CD14-positive monocyte (primary cell): ENCODE data around the gene PPP2R2C. TPM values are rescaled to one million over a fixed set of nuclear protein-coding genes. Genes with fewer than 3 reads are reported as not detected.

Source experiments
- DNase-seq, 3 donors: peaks; one replicate each; pipeline ENCODE4 v3.0.0-alpha.2; 2011 to 2022
- H2AFZ ChIP-seq: 2 replicates; pipeline ENCODE4 v1.6.0; 2012; ENCODE audit warnings: mild to moderate bottlenecking, low read depth, low read length, inconsistent platforms; ENCODE audit not compliant: insufficient read depth, poor library complexity, severe bottlenecking
- H3K27ac ChIP-seq, 2 donors: 1 replicate in 1 of 2; 2 replicates in 1 of 2; pipeline ENCODE4 v1.5.1; 2012 to 2013; ENCODE audit warnings: low read length in 2 of 2, control low read depth in 1 of 2, inconsistent platforms in 1 of 2, low read depth in 1 of 2, mild to moderate bottlenecking in 1 of 2
- H3K27me3 ChIP-seq, 2 donors: one replicate each; pipeline versions ENCODE4 v1.6.0 to v1.6.1; 2011 to 2013; ENCODE audit warnings: low read length in 2 of 2; ENCODE audit not compliant: control insufficient read depth in 2 of 2, insufficient read depth in 2 of 2
- H3K36me3 ChIP-seq, 2 donors: replicated peaks in 1 of 2; 1 replicate in 1 of 2; 2 replicates in 1 of 2; pipeline versions ENCODE4 v1.5.1 to v1.6.1; 2012 to 2013; ENCODE audit warnings: low read length in 2 of 2, control low read depth in 1 of 2, inconsistent platforms in 1 of 2, mild to moderate bottlenecking in 1 of 2; ENCODE audit not compliant: insufficient read depth in 2 of 2, control insufficient read depth in 1 of 2
- H3K4me1 ChIP-seq, 2 donors: 1 replicate in 1 of 2; 2 replicates in 1 of 2; pipeline versions ENCODE4 v1.5.1 to v1.6.1; 2012 to 2013; ENCODE audit warnings: low read length in 2 of 2, control low read depth in 1 of 2, inconsistent platforms in 1 of 2, mild to moderate bottlenecking in 1 of 2, moderate library complexity in 1 of 2; ENCODE audit not compliant: insufficient read depth in 2 of 2, control insufficient read depth in 1 of 2
- H3K4me2 ChIP-seq: replicated peaks from 2 replicates; pipeline ENCODE3; 2012; ENCODE audit warnings: low read length, moderate library complexity, mild to moderate bottlenecking; ENCODE audit not compliant: poor library complexity, severe bottlenecking; ENCODE audit errors: extremely low read depth
- H3K4me3 ChIP-seq, 3 experiments: fragments of 200-600 bp in 1 of 3; sonication (generic) in 1 of 3; replicated peaks in 1 of 3; 1 replicate in 2 of 3; 2 replicates in 1 of 3; pipeline ENCODE4 v1.5.1; 2011 to 2013; ENCODE audit warnings: low read length in 3 of 3, mild to moderate bottlenecking in 3 of 3, control low read depth in 2 of 3, low read depth in 2 of 3, inconsistent platforms in 1 of 3, moderate library complexity in 1 of 3
- H3K79me2 ChIP-seq: 2 replicates; pipeline ENCODE4 v1.6.0; 2012; ENCODE audit warnings: mild to moderate bottlenecking, control low read depth, inconsistent platforms, low read length, moderate library complexity; ENCODE audit not compliant: insufficient read depth
- H3K9ac ChIP-seq: 2 replicates; pipeline ENCODE4 v1.6.0; 2017; ENCODE audit warnings: low read length, mild to moderate bottlenecking; ENCODE audit not compliant: insufficient read depth, poor library complexity, severe bottlenecking
- H3K9me3 ChIP-seq, 2 donors: replicated peaks in 1 of 2; 1 replicate in 1 of 2; 2 replicates in 1 of 2; pipeline versions ENCODE4 v1.5.1 to v1.6.1; 2012 to 2013; ENCODE audit warnings: low read length in 2 of 2, control low read depth in 1 of 2; ENCODE audit not compliant: control insufficient read depth in 1 of 2, insufficient read depth in 1 of 2
- H4K20me1 ChIP-seq: 2 replicates; pipeline ENCODE4 v1.6.0; 2012; ENCODE audit warnings: mild to moderate bottlenecking, low read length, control low read depth, moderate library complexity; ENCODE audit not compliant: insufficient read depth
- H3K27ac Mint-ChIP-seq, 7 donors: one replicate each; pipeline ENCODE4 v1.8.0; 2020; ENCODE audit warnings: mild to moderate bottlenecking in 7 of 7, mixed read lengths in 7 of 7, moderate library complexity in 6 of 7, inconsistent platforms in 2 of 7
- H3K27me3 Mint-ChIP-seq, 3 donors: one replicate each; pipeline ENCODE4 v1.8.0; 2021 to 2022; ENCODE audit warnings: low read depth in 3 of 3, mild to moderate bottlenecking in 3 of 3, mixed read lengths in 3 of 3, moderate library complexity in 3 of 3, inconsistent platforms in 1 of 3
- H3K36me3 Mint-ChIP-seq, 2 donors: one replicate each; pipeline ENCODE4 v1.8.0; 2020; ENCODE audit warnings: mixed read lengths in 2 of 2, inconsistent platforms in 1 of 2, mild to moderate bottlenecking in 1 of 2
- H3K4me1 Mint-ChIP-seq: one replicate; pipeline ENCODE4 v1.8.0; 2020; ENCODE audit warnings: mild to moderate bottlenecking, mixed read lengths
- H3K4me3 Mint-ChIP-seq, 2 donors: one replicate each; pipeline ENCODE4 v1.8.0; 2020; ENCODE audit warnings: mild to moderate bottlenecking in 2 of 2, mixed read lengths in 2 of 2, moderate library complexity in 1 of 2
- H3K9me3 Mint-ChIP-seq, 7 donors: one replicate each; pipeline ENCODE4 v1.8.0; 2020 to 2022; ENCODE audit warnings: mixed read lengths in 7 of 7, mild to moderate bottlenecking in 6 of 7, moderate library complexity in 6 of 7, inconsistent platforms in 2 of 7
- WGBS: methylation state at CpG from one replicate; pipeline ENCODE4 v1.1.5; 2013; ENCODE audit warnings: missing lambda C conversion rate; ENCODE audit not compliant: insufficient coverage; 5-methylcytosine and 5-hydroxymethylcytosine counted together
- intact Hi-C, 2 donors: fragments of 100-400 bp; cut with micrococcal nuclease; formaldehyde crosslinking; loops; one replicate each; pipeline versions ENCODE4 v1.15.0 to v1.15.1; 2023
- polyA plus RNA-seq, 3 donors: library from polyadenylated mRNA; depleted of rRNA in 1 of 3; unstranded in 2 of 3; stranded (reverse) in 1 of 3; fragments of 300-500 nt in 2 of 3; fragments of >200 nt in 1 of 3; fragmentation: Illumina TruSeq in 2 of 3; gene quantifications; 1 replicate in 2 of 3; 2 replicates in 1 of 3; pipeline ENCODE4 v1.2.3, GENCODE V29; 2012 to 2021
- TF ChIP-seq, protein P1 (sequence below): fragments of 200-600 bp; IDR thresholded peaks from one replicate; pipeline ENCODE4 v1.8.0; 2022; ENCODE audit warnings: antibody characterized with exemption, mild to moderate bottlenecking

The PPP2R2C gene
- polyA plus RNA-seq, 3 donors, result not detected

GRCh38 chr4:6369511-6369910 lies 102.9 kb downstream of the PPP2R2C start:
- Mint-ChIP-seq H3K36me3 (no peaks in the 10 kb centered on the region), H3K27ac (no peak overlapping the region), H3K4me3 (no peak overlapping the region), H3K27me3 (peaks cover 4 to 8% (median 4%) of the 10 kb centered on the region in 3 donors), H3K9me3 (no peaks in the 10 kb centered on the region), H3K4me1 (no peaks in the 10 kb centered on the region)
- H3K9ac ChIP-seq, result no peak overlapping the region
- no peak overlapping the region for H3K27ac ChIP-seq
- no peaks in the 10 kb centered on the region for H4K20me1 ChIP-seq
- WGBS, result 71% methylated on average over 6 of the region's 8 CpGs
- H3K9me3 ChIP-seq, result no peaks in the 10 kb centered on the region
- H3K27me3 ChIP-seq, result no peaks in the 10 kb centered on the region
- no peaks in the 10 kb centered on the region for H3K79me2 ChIP-seq
- no peak overlapping the region for H3K4me2 ChIP-seq
- H2AFZ ChIP-seq, result no peak overlapping the region
- TF ChIP-seq, protein P1, sequence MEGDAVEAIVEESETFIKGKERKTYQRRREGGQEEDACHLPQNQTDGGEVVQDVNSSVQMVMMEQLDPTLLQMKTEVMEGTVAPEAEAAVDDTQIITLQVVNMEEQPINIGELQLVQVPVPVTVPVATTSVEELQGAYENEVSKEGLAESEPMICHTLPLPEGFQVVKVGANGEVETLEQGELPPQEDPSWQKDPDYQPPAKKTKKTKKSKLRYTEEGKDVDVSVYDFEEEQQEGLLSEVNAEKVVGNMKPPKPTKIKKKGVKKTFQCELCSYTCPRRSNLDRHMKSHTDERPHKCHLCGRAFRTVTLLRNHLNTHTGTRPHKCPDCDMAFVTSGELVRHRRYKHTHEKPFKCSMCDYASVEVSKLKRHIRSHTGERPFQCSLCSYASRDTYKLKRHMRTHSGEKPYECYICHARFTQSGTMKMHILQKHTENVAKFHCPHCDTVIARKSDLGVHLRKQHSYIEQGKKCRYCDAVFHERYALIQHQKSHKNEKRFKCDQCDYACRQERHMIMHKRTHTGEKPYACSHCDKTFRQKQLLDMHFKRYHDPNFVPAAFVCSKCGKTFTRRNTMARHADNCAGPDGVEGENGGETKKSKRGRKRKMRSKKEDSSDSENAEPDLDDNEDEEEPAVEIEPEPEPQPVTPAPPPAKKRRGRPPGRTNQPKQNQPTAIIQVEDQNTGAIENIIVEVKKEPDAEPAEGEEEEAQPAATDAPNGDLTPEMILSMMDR, result no peak
- no peak for DNase-seq
- H3K4me1 ChIP-seq, result no peaks in the 10 kb centered on the region
- H3K4me3 ChIP-seq, result no peak overlapping the region
- intact Hi-C loops, result no loop called here
- no peaks in the 10 kb centered on the region for H3K36me3 ChIP-seq

DNA sequence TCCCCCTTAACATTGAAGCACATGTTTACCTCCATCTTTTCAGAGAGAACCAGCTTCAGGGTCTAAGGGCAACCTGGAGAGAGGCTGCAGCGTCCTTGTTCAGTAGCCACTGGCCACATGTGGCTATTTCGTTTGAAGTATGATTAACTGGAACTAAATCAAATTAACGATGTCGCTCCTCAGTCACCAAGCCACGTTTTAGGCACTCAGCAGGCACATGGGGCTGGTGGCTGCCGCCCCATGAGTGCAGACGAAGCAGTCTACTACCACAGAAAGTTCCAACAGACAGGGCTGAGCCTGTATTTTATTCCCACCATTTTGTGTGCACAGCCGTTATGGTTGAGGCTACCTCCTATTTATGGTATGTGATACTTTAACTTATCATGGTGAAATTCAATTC lies 103.4 kb downstream of the PPP2R2C start:
- TF ChIP-seq, protein P1, result no peak

More for the DNA sequence above, 103.4 kb downstream of the PPP2R2C start:
- 82% methylated on average over 6 of the region's 8 CpGs for WGBS
- H3K4me3 ChIP-seq, result no peak overlapping the region
- intact Hi-C loops, result no loop called here
- H3K36me3 Mint-ChIP-seq, result no peaks in the 10 kb centered on the region
- no peak overlapping the region for H3K27ac Mint-ChIP-seq
- H3K36me3 ChIP-seq, result no peaks in the 10 kb centered on the region
- H2AFZ ChIP-seq, result no peak overlapping the region
- H3K9ac ChIP-seq, result no peak overlapping the region
- peaks cover 4 to 8% (median 4%) of the 10 kb centered on the region in 3 donors for H3K27me3 Mint-ChIP-seq
- H3K4me3 Mint-ChIP-seq, result no peak overlapping the region
- H3K27me3 ChIP-seq, result no peaks in the 10 kb centered on the region
- H3K9me3 Mint-ChIP-seq, result no peaks in the 10 kb centered on the region
- no peaks in the 10 kb centered on the region for H3K79me2 ChIP-seq
- H3K9me3 ChIP-seq, result no peaks in the 10 kb centered on the region
- H4K20me1 ChIP-seq, result no peaks in the 10 kb centered on the region
- H3K27ac ChIP-seq, result no peak overlapping the region
- no peak for DNase-seq
- H3K4me1 ChIP-seq, result no peaks in the 10 kb centered on the region
- no peaks in the 10 kb centered on the region for H3K4me1 Mint-ChIP-seq
- no peak overlapping the region for H3K4me2 ChIP-seq
